Mesodermal cell (in vitro differentiated cells): ENCODE measurements around the gene SEC22C.

ENCODE experiments used
- H3K27ac ChIP-seq: 2 replicates; pipeline ENCODE4 v1.7.0; 2013; ENCODE audit warnings: mild to moderate bottlenecking, low read depth, low read length, moderate library complexity; ENCODE audit not compliant: severe bottlenecking
- H3K36me3 ChIP-seq: 2 replicates; pipeline ENCODE4 v1.7.1; 2013; ENCODE audit warnings: mild to moderate bottlenecking, low read length, moderate library complexity; ENCODE audit not compliant: control insufficient read depth, insufficient read depth
- H3K4me1 ChIP-seq: one replicate; pipeline ENCODE4 v1.7.1; 2013; ENCODE audit warnings: mild to moderate bottlenecking, low read length; ENCODE audit not compliant: insufficient read depth, control insufficient read depth, poor library complexity, severe bottlenecking
- H3K4me3 ChIP-seq: 2 replicates; pipeline ENCODE4 v1.7.0; 2013; ENCODE audit warnings: low read length, control low read depth, mild to moderate bottlenecking; ENCODE audit not compliant: insufficient read depth, poor library complexity, severe bottlenecking; ENCODE audit errors: extremely low read depth
- H3K9me3 ChIP-seq: 2 replicates; pipeline ENCODE4 v1.7.1; 2013; ENCODE audit warnings: mild to moderate bottlenecking, low read length, moderate library complexity; ENCODE audit not compliant: control insufficient read depth
- WGBS, 2 experiments: methylation state at CpG; one replicate each; pipeline ENCODE4 v1.1.5; 2013; ENCODE audit warnings: missing lambda C conversion rate in 2 of 2; ENCODE audit not compliant: insufficient coverage in 2 of 2; 5-methylcytosine and 5-hydroxymethylcytosine counted together

Gene SEC22C

GRCh38 chr3:42533161-42533897 lies 48.4 kb downstream of the SEC22C start:
- WGBS, 2 experiments: 74 to 100% methylated on average over 1 to 3 of the region's 7 CpGs
- no peaks in the 10 kb centered on the region for H3K4me1 ChIP-seq
- H3K9me3 ChIP-seq: no peaks in the 10 kb centered on the region
- no peaks in the 10 kb centered on the region for H3K36me3 ChIP-seq
- H3K27ac ChIP-seq: no peak overlapping the region
- H3K4me3 ChIP-seq: no peak overlapping the region

GRCh38 chr3:42532229-42532628 lies 49.5 kb downstream of the SEC22C start:
- Histone ChIP-seq H3K4me3 (no peak overlapping the region), H3K4me1 (no peaks in the 10 kb centered on the region), H3K9me3 (no peaks in the 10 kb centered on the region), H3K27ac (no peak overlapping the region), H3K36me3 (no peaks in the 10 kb centered on the region)
- 91 to 95% methylated on average over 4 of the region's 4 CpGs for WGBS, 2 experiments

DNA sequence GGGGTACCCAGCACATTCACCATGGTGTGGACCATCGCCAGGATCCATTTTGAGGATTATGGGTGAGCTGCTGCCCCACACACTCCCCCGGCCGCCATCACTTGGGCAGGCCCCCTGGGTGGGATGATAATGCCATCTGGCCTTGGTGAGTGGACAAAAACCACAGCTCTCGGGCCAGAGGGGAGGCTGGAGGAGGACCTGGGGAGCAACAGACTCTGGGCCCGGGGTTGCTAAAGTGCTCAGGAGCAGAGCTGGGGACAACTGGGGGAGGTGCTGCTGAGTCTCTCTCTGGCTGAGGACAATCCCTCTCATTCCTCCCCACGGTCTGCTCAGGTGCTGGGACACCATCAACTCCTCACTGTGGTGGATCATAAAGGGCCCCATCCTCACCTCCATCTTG lies 50.3 kb downstream of the SEC22C start:
- WGBS, 2 experiments: 91 to 92% methylated on average over 4 to 6 of the region's 6 CpGs
- H3K36me3 ChIP-seq: no peaks in the 10 kb centered on the region
- no peak overlapping the region for H3K4me3 ChIP-seq

DNA sequence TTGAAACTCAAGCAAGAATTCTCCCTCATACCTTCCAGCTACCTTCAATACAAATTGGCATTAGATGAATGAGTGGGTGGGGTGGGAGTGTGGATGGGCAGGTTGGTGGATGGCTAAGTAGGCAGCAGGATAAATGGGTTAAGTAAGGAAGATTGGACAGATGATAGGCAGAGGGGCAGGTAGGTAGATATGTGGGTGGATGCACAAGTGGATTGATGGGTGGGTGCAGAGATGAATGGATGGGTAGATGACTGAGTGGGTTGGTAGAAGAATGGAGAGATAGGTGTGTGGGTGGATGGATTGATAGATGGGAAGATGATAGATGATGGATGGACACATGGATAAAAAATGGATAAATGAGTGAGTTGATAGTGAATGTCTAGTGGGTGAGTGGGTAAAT lies 51.7 kb downstream of the SEC22C start:
- H3K27ac ChIP-seq: no peak overlapping the region
- no peak overlapping the region for H3K4me3 ChIP-seq
- no peaks in the 10 kb centered on the region for H3K9me3 ChIP-seq

More for the DNA sequence above, 50.3 kb downstream of the SEC22C start:
- H3K9me3 ChIP-seq: no peaks in the 10 kb centered on the region
- no peak overlapping the region for H3K27ac ChIP-seq
- no peaks in the 10 kb centered on the region for H3K4me1 ChIP-seq

GRCh38 chr3:42529468-42529867 lies 52.3 kb downstream of the SEC22C start:
- no peaks in the 10 kb centered on the region for H3K36me3 ChIP-seq
- H3K4me3 ChIP-seq: no peak overlapping the region
- H3K9me3 ChIP-seq: no peaks in the 10 kb centered on the region
- no peaks in the 10 kb centered on the region for H3K4me1 ChIP-seq
- WGBS, 2 experiments: 89 to 91% methylated on average over 1 of the region's 2 CpGs
- no peak overlapping the region for H3K27ac ChIP-seq

More for the DNA sequence above, 51.7 kb downstream of the SEC22C start:
- H3K36me3 ChIP-seq: no peaks in the 10 kb centered on the region
- no peaks in the 10 kb centered on the region for H3K4me1 ChIP-seq

DNA sequence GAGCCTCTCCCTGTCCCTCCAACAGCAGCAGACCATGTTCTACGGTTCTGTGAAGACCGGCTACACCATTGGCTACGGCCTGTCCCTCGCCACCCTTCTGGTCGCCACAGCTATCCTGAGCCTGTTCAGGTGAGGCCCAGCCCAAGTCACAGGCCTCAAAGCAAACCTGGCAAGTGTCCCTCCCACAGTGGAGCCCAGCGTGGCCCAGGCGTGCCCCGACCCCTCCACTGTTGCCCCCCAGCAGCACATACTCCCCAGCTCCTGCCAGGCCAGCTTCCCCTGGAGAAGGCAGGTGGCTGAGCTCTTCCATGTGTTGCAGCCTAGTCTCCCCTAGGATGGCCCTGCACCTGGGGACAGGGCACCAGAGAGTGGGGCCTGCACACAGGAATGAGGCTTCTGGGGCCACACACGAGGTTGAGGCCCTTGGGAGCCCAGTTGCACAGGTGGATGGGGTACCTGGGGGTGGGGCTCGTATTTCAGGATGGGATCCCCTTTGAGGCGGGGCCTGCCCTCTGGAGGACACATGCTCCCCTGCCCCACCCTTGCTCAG lies 54.3 kb downstream of the SEC22C start:
- Histone ChIP-seq H3K36me3 (no peaks in the 10 kb centered on the region), H3K4me3 (no peak overlapping the region), H3K9me3 (no peaks in the 10 kb centered on the region), H3K4me1 (no peaks in the 10 kb centered on the region), H3K27ac (no peak overlapping the region)
- 73 to 78% methylated on average over 10 to 11 of the region's 11 CpGs for whole genome bisulfite sequencing, 2 experiments

- H3K4me1 ChIP-seq: no peaks in the 10 kb centered on the region
- no peak overlapping the region for H3K4me3 ChIP-seq
- no peaks in the 10 kb centered on the region for H3K9me3 ChIP-seq
- H3K36me3 ChIP-seq: no peaks in the 10 kb centered on the region
- H3K27ac ChIP-seq: no peak overlapping the region
- WGBS, 2 experiments: 79 to 86% methylated on average over 6 to 7 of the region's 15 CpGs
These were observed 55.0 kb downstream of the SEC22C start for GRCh38 chr3:42526616-42527367.

GRCh38 chr3:42525736-42526345 lies 55.9 kb downstream of the SEC22C start:
- Histone ChIP-seq H3K27ac (no peak overlapping the region), H3K4me1 (no peaks in the 10 kb centered on the region), H3K4me3 (no peak overlapping the region), H3K36me3 (no peaks in the 10 kb centered on the region), H3K9me3 (no peaks in the 10 kb centered on the region)
- 92 to 97% methylated on average over 9 of the region's 13 CpGs for WGBS, 2 experiments

DNA sequence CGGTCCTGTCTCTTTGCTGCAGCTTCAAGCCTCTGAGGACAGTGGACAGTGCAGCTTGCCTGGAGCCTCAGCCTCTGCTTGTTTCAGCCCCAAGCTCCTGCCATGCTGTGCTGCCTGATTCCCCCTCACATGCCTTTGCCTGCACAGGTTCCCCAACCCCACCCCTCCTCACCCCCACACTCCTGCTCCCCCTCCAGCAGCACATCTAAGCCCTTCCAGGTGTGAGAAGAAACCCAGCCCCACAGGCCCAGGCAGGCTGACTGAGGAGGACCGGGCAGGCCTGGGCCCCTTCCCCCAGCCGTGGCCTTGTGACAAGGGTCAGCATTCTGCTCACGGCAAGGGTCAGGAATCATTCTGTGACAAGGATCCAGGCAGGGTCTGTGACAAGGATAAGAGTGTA lies 56.6 kb downstream of the SEC22C start:
- Histone ChIP-seq H3K36me3 (no peaks in the 10 kb centered on the region), H3K27ac (no peak overlapping the region), H3K9me3 (no peaks in the 10 kb centered on the region), H3K4me1 (no peaks in the 10 kb centered on the region), H3K4me3 (no peak overlapping the region)
- 72 to 96% methylated on average over 3 to 4 of the region's 4 CpGs for WGBS, 2 experiments

- H3K4me3 ChIP-seq: no peak overlapping the region
- no peaks in the 10 kb centered on the region for H3K4me1 ChIP-seq
- WGBS, 2 experiments: no CpG with 5 or more reads among the region's 3 CpGs
- no peaks in the 10 kb centered on the region for H3K36me3 ChIP-seq
- H3K9me3 ChIP-seq: no peaks in the 10 kb centered on the region
- no peak overlapping the region for H3K27ac ChIP-seq
These were observed 57.0 kb downstream of the SEC22C start for GRCh38 chr3:42524751-42525150.
